ENCODE results near the gene BNC2.

- TF ChIP-seq HDGF (IDR thresholded peaks at IDR 0.05; ENCODE audit: borderline replicate concordance), result no peak
- TF ChIP-seq SP1 (IDR thresholded peaks at IDR 0.05), result no peak
- TF ChIP-seq SUZ12 (IDR thresholded peaks at IDR 0.05), result no peak
- TF ChIP-seq PKNOX1 (IDR thresholded peaks at IDR 0.05), result no peak
- TF ChIP-seq TARDBP (IDR thresholded peaks at IDR 0.05), result no peak
- no peak for TF ChIP-seq FOXM1 (IDR thresholded peaks at IDR 0.05; ENCODE audit: borderline replicate concordance)
- no peak for TF ChIP-seq ELF4 (IDR thresholded peaks at IDR 0.05)
- TF ChIP-seq FOXK2 (IDR thresholded peaks at IDR 0.05), result no peak
- no peak for TF ChIP-seq L3MBTL2 (conservative IDR thresholded peaks at IDR 0.05)
- no peak for TF ChIP-seq NFRKB (IDR thresholded peaks at IDR 0.05)
These were observed 1.1 kb upstream of the BNC2 start for GRCh38 chr9:16871336-16872151.
